ENCODE data around the gene ITGA5.

ITGA5 gene

GRCh38 chr12:54363618-54364017 lies 55.4 kb downstream of the ITGA5 start:
- in situ Hi-C loops (cut with HindIII; ENCODE audit: low sequenced_read_pairs): no loop called here
- H3K4me3 ChIP-seq (ENCODE audit: low read depth, low read length): no peak overlapping the region
- no peak for TF ChIP-seq CTCF (IDR thresholded peaks at IDR 0.05; ENCODE audit: low read depth, low read length, missing control alignments)
- no peak for DNase-seq (ENCODE audit: low read depth)

DNA sequence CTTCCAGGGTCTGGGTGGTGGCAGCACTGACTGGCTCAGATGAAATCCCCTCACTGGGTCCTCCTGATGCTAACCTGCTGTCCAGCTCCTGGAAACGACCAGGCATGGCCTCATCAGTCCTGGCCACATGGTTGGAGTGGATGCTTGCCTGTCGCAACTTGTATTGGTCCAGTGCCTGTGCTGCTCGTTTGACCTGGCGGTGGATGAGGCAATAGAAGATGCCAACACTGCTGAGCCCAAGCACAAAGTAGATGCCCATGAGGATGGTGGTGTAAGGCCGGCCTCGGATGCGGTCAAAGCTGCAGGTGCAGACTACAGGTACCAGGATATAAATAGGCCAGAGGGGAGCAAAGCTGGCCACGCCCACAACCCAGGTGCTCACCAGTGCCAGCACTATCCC lies 56.0 kb downstream of the ITGA5 start:
- TF ChIP-seq CTCF (IDR thresholded peaks at IDR 0.05; ENCODE audit: low read depth, low read length, missing control alignments): no peak
- DNase-seq (ENCODE audit: low read depth): no peak
- in situ Hi-C loops (cut with HindIII; ENCODE audit: low sequenced_read_pairs): no loop called here
- H3K4me3 ChIP-seq (ENCODE audit: low read depth, low read length): no peak overlapping the region

DNA sequence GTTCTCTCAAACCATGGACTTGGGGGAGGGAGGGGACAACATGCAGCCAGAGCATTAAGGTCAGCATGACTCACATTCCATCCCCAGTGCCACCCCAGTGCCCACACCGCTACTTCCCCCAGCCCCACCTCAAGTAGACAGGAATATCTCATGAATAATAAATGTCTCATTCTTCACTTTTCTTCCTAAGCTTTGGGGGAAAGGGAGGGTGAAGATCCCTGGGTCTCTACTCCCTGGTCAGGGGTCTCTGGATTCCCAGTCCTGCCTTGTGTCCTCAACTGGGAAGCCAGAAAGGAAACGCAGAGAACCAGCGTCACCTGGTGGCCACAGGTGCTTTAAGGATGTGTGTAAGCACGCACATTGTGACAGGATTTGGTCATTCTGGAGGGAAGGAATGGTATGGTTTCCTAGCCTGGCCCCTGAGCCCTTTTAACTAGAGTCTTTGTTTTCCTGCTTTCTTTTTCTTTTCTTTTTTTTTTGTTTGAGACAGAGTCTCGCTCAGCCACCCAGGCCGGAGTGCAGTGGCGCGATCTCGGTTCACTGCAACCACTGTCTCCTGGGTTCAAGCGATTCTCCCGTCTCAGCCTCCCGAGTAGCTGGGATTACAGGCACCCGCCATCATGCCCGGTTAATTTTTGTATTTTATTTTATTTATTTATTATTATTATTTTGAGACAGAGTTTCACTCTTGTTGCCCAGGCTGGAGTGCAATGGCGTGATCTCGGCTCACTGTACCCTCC lies 58.2 kb downstream of the ITGA5 start:
- in situ Hi-C loops (cut with HindIII; ENCODE audit: low sequenced_read_pairs): no loop called here
- peak; percentile 77 for DNase-seq (ENCODE audit: low read depth)
- TF ChIP-seq CTCF (IDR thresholded peaks at IDR 0.05; ENCODE audit: low read depth, low read length, missing control alignments): peak; percentile 92
- H3K4me3 ChIP-seq (ENCODE audit: low read depth, low read length): no peak overlapping the region

GRCh38 chr12:54359762-54360351 lies 59.2 kb downstream of the ITGA5 start:
- in situ Hi-C loops (cut with HindIII; ENCODE audit: low sequenced_read_pairs): no loop called here
- H3K4me3 ChIP-seq (ENCODE audit: low read depth, low read length): peak overlapping the region; percentile 60
- no peak for DNase-seq (ENCODE audit: low read depth)
- no peak for TF ChIP-seq CTCF (IDR thresholded peaks at IDR 0.05; ENCODE audit: low read depth, low read length, missing control alignments)

DNA sequence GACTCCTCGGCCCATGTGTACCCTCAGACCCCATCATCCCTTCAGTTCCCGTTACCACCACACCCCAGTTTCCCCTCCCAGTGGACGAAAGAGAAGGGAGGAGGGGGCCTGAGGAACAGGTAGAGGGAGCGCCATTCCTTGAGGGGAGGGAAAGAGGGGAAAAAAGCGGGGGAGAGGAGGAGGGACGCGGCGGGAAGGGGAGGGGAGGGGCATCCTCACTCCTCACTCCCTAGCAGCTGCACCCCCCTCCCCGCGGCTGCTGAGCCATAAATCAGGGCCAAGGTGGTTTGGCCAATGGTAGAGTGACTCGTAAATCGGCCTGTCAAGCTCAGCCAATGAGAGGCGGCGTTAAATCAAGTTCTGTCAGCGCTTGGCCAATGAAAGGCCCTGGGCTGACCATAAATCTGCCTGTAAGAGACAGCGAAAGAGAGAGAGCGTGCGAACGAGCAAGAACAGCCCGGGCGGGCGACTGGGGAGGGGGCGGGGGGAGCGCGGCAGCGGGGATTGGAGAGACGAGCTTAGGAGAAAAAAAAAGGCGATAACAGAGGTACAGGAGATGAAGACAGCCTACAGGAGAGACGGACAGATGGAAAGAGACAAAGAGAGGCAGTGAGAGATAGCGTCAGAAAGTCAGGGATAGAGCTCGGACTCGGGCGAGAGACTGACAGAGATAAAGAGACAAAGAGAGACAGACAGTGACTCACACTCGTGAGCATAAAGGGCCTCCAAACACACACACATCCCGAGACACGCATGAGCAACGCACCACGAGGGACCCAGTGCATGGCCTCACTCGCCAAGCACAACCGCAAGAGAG lies 59.9 kb downstream of the ITGA5 start:
- DNase-seq (ENCODE audit: low read depth): peak; percentile 99
- in situ Hi-C loops (cut with HindIII; ENCODE audit: low sequenced_read_pairs): no loop called here
- H3K4me3 ChIP-seq (ENCODE audit: low read depth, low read length): peak overlapping the region; percentile 60
- no peak for TF ChIP-seq CTCF (IDR thresholded peaks at IDR 0.05; ENCODE audit: low read depth, low read length, missing control alignments)

GRCh38 chr12:54358191-54358944 lies 60.7 kb downstream of the ITGA5 start:
- no peak for DNase-seq (ENCODE audit: low read depth)
- TF ChIP-seq CTCF (IDR thresholded peaks at IDR 0.05; ENCODE audit: low read depth, low read length, missing control alignments): no peak
- in situ Hi-C loops (cut with HindIII; ENCODE audit: low sequenced_read_pairs): no loop called here
- H3K4me3 ChIP-seq (ENCODE audit: low read depth, low read length): peak overlapping the region; percentile 60
